OCI-LY1 (cell line): ENCODE results near the gene ENO4.

Experiments used
- H2AFZ ChIP-seq: fragments of 200-600 bp; sonication (generic), shearing (Covaris generic); 2 replicates; pipeline ENCODE4 v1.6.0; 2014; ENCODE audit warnings: antibody characterized with exemption, mild to moderate bottlenecking, low read length
- H3F3A ChIP-seq: fragments of 200-600 bp; sonication (generic), shearing (Covaris generic); 2 replicates; pipeline ENCODE4 v1.6.0; 2014; ENCODE audit warnings: mild to moderate bottlenecking, antibody characterized with exemption, low read length, moderate library complexity; ENCODE audit not compliant: insufficient read depth
- H3K27ac ChIP-seq: fragments of 200-600 bp; sonication (generic); 2 replicates; pipeline ENCODE4 v1.5.1; 2014; ENCODE audit warnings: low read length, mixed run types, mild to moderate bottlenecking, low read depth; ENCODE audit not compliant: poor library complexity, severe bottlenecking
- H3K27me3 ChIP-seq: fragments of 200-600 bp; sonication (generic); 2 replicates; pipeline ENCODE4 v1.6.0; 2014; ENCODE audit warnings: antibody characterized with exemption, mild to moderate bottlenecking, low read length, moderate library complexity; ENCODE audit not compliant: insufficient read depth
- H3K36me3 ChIP-seq: fragments of 200-600 bp; sonication (generic); 2 replicates; pipeline ENCODE4 v1.6.1; 2014; ENCODE audit warnings: mild to moderate bottlenecking, antibody characterized with exemption, low read length, moderate library complexity, mixed read lengths; ENCODE audit not compliant: insufficient read depth
- H3K4me1 ChIP-seq: fragments of 200-600 bp; sonication (generic); 2 replicates; pipeline ENCODE4 v1.5.1; 2014; ENCODE audit warnings: mild to moderate bottlenecking, low read length, moderate library complexity; ENCODE audit not compliant: insufficient read depth, severe bottlenecking
- H3K4me2 ChIP-seq: fragments of 200-600 bp; sonication (generic), shearing (Covaris generic); 2 replicates; pipeline ENCODE4 v1.6.1; 2014; ENCODE audit warnings: low read length
- H3K4me3 ChIP-seq: fragments of 200-600 bp; sonication (generic); 2 replicates; pipeline ENCODE4 v1.5.1; 2014; ENCODE audit warnings: low read length, low read depth, mild to moderate bottlenecking, mixed read lengths; ENCODE audit not compliant: poor library complexity, severe bottlenecking
- H3K79me2 ChIP-seq: fragments of 200-600 bp; shearing (Covaris generic); 2 replicates; pipeline ENCODE4 v1.6.1; 2016; ENCODE audit warnings: mixed run types, low read length, mixed read lengths; ENCODE audit not compliant: insufficient read depth
- H3K9ac ChIP-seq: fragments of 200-600 bp; sonication (generic), shearing (Covaris generic); 2 replicates; pipeline ENCODE4 v1.6.1; 2014; ENCODE audit warnings: mild to moderate bottlenecking, low read length, mixed read lengths
- H3K9me2 ChIP-seq: fragments of 200-600 bp; sonication (generic), shearing (Covaris generic); 2 replicates; pipeline ENCODE4 v1.6.1; 2014; ENCODE audit warnings: low read depth, mild to moderate bottlenecking, low read length, mixed read lengths
- H3K9me3 ChIP-seq: fragments of 200-600 bp; shearing (Covaris generic); 2 replicates; pipeline ENCODE4 v1.6.1; 2014; ENCODE audit warnings: low read length, mixed read lengths
- H4K20me1 ChIP-seq: fragments of 200-600 bp; sonication (generic), shearing (Covaris generic); 2 replicates; pipeline ENCODE4 v1.6.0; 2016; ENCODE audit warnings: mild to moderate bottlenecking, low read length; ENCODE audit not compliant: insufficient read depth
- CTCF ChIP-seq: fragments of 200-600 bp; sonication (generic), shearing (Covaris generic); IDR thresholded peaks from 2 replicates; pipeline ENCODE4 v1.5.1; 2017; ENCODE audit warnings: mild to moderate bottlenecking, antibody characterized with exemption, low read length, moderate library complexity, mixed read lengths
- EZH2 ChIP-seq: fragments of 200-600 bp; sonication (generic), shearing (Covaris generic); IDR thresholded peaks from 2 replicates; pipeline ENCODE4 v1.8.0; 2017; ENCODE audit warnings: borderline replicate concordance, mixed run types, mild to moderate bottlenecking, antibody characterized with exemption, low read length, moderate library complexity, mixed read lengths

The ENO4 gene

GRCh38 chr10:116910910-116911309 is 61.6 kb downstream of the ENO4 start:
- Histone ChIP-seq H4K20me1 (no peaks in the 10 kb centered on the region), H3K79me2 (no peaks in the 10 kb centered on the region), H2AFZ (no peak overlapping the region), H3K4me2 (no peak overlapping the region), H3K9ac (no peak overlapping the region), H3K9me3 (no peaks in the 10 kb centered on the region), H3K27ac (no peak overlapping the region), H3K4me3 (no peak overlapping the region), H3F3A (no peaks in the 10 kb centered on the region), H3K27me3 (no peaks in the 10 kb centered on the region), H3K36me3 (no peaks in the 10 kb centered on the region), H3K9me2 (no peaks in the 10 kb centered on the region), H3K4me1 (no peaks in the 10 kb centered on the region)
- no peak for TF ChIP-seq CTCF
- no peak for TF ChIP-seq EZH2

- Histone ChIP-seq H3K4me1 (no peaks in the 10 kb centered on the region), H3F3A (no peaks in the 10 kb centered on the region), H3K27me3 (no peaks in the 10 kb centered on the region), H3K79me2 (no peaks in the 10 kb centered on the region), H3K4me2 (no peak overlapping the region), H4K20me1 (no peaks in the 10 kb centered on the region), H3K9me2 (no peaks in the 10 kb centered on the region), H3K4me3 (no peak overlapping the region), H3K36me3 (no peaks in the 10 kb centered on the region), H2AFZ (no peak overlapping the region), H3K9ac (no peak overlapping the region), H3K27ac (no peak overlapping the region), H3K9me3 (no peaks in the 10 kb centered on the region)
- TF ChIP-seq CTCF (no peak), EZH2 (no peak)
These were observed 62.9 kb downstream of the ENO4 start for GRCh38 chr10:116912162-116912561.

DNA sequence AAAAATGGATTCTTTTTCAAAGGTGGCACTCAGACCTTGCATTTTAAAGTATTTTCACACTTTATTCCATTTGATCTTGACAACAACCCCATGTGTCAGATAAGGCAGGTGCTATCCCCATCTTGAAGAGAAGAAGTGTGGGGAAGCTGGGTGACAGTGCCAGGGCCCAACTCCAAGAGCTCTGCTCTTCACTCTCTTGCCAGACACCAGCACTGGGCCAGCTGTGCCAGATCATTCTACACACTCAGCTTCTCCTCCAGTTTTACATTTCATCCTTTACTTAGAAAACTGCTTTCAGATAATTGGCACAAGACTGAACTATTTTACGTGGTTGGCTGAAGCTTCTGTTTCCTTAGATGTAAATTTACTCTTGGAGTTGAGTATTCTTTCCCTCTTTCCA is 64.4 kb downstream of the ENO4 start:
- Histone ChIP-seq H3K9me2 (no peaks in the 10 kb centered on the region), H3K36me3 (no peaks in the 10 kb centered on the region), H3K9ac (no peak overlapping the region), H3K9me3 (no peaks in the 10 kb centered on the region), H2AFZ (no peak overlapping the region), H3K27ac (no peak overlapping the region), H3K4me3 (no peak overlapping the region), H3F3A (no peaks in the 10 kb centered on the region), H4K20me1 (no peaks in the 10 kb centered on the region), H3K79me2 (no peaks in the 10 kb centered on the region), H3K4me2 (no peak overlapping the region), H3K4me1 (no peaks in the 10 kb centered on the region), H3K27me3 (no peaks in the 10 kb centered on the region)
- TF ChIP-seq EZH2 (no peak), CTCF (no peak)
